GM21390 (cell line): ENCODE results near the gene CD302.
"Not testable (repeated sequence)": the region's sequence is repeated elsewhere in the genome, so short reads cannot be mapped to it uniquely, and the experiment has no call there.

Experiments used
- ATAC-seq: cut with Tn5 transposase; IDR thresholded peaks from one replicate; pipeline ENCODE4 v1.9.1; 2021; ENCODE audit not compliant: unreplicated experiment

CD302 gene

GRCh38 chr2:159755788-159756187, 42.2 kb downstream of the CD302 start:
- ATAC-seq, result no peak

DNA sequence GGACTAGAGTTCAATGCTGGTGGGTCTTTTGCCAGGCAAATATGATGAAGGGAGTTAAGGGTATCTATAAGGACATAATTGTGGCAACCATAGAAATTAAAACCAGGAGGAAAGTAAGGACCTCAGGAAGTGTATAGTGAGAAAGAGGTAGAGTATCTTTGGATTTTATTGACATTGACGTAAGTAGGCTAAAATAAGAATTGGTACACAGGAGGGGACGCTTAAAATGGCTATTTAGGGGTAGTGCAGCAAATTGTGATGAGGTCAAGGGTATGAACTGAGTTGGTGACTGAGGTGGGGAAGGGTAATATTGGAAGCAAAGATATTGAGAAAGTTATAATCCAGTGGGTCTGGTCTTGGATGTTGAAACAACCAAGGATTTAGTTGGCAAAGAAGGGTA, 43.0 kb downstream of the CD302 start:
- no peak for ATAC-seq

- ATAC-seq, result no peak
Observed at GRCh38 chr2:159753797-159754196, 44.2 kb downstream of the CD302 start.

- no peak for ATAC-seq
Observed at GRCh38 chr2:159750873-159751272, 47.1 kb downstream of the CD302 start.

GRCh38 chr2:159748089-159748488, 49.9 kb downstream of the CD302 start:
- ATAC-seq, result no peak

DNA sequence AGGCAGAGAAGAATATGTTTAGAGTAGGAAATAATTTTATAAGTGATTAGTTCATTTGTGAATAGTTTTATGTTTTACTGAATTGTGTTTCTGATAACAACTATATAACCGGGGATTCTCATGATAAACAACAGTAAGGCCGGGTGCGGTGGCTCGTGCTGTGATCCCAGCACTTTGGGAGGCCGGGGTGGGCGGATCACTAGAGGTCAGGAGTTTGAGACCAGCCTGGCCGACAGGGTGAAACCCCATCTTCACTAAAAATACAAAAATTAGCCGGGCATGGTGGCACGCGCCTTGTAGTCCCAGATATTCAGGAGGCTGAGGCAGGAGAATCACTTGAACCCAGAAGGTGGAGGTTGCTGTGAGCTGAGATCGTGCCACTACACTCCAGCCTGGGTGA, 52.8 kb downstream of the CD302 start:
- not testable (repeated sequence) for ATAC-seq

- ATAC-seq, result no peak
Observed at GRCh38 chr2:159744363-159744762, 53.6 kb downstream of the CD302 start.

DNA sequence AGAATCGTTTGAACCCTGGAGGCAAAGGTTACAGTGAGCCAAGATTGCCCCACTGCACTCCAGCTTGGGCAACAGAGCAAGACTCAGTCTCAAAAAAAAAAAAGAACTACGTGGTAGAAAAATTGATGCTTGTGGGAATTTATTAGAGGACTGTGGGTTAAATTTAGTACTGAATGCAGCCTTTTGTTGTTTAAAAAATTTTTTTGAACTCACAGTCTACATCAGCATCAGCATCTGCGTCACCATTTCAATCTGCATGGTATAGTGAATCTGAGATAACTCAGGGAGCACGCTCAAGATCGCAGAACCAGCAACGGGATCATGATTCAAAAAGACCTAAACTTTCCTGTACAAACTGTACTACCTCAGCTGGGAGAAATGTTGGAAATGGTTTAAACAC, 55.2 kb downstream of the CD302 start:
- no peak for ATAC-seq

DNA sequence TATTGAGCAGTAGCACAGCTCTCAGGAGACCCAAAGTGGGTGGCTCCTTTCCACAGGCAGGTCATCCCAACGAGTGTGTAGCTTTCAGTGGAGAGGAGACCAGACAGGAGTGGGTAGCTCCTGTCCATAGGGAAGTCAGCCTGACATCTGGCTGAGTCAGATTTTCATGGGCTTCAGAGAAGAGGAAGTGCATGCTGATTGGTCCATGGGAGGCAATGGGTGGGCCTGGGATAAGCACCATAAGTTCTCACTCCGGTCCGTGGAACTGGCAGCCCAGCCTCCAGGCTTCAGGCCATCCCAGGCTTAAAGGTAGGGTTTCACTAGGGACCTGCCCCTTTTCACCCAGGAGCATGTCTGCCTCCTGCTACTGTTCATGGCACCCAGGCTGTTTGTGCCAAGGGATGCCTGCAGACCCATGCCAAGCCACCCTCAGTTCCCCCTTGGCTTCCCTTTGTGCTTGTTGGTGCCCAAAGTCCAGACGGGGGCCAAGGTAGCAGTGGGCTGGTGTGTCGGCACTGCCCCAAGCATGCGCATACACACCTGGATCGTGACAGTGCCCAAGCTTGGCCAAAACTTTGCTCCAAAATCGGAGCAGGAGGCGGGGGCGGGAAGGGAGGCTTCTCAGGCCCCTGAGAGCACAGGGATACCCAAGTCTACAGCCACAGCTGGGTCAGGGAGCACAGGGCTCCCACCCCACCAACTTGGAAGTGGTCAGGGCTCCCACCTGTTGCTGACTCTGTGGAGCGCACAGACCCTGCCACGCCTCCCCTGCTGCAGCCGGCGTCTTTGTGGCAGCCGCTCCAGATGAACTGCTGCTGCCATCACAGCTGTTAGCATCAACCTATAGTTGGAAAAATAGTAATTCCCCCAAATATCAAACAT, 59.3 kb downstream of the CD302 start:
- ATAC-seq, result no peak

DNA sequence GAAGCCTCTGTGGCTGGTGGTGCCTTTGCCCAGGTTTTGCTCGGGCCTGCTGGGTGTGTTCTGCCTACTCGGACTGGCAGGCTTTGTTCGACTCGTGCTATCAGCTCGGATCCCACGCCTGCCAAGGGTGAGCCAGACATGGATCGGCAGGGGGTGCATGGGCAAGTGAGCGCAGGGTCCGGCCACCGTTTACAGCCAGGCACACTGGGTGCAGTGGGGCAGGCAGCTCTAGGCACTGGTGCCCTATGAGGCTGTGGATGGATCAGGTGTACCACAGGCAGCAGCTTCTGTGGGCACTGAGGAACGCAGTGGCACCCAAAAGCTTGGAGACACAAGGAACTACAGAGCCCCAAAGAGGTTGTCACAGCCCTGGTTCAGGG, 60.1 kb downstream of the CD302 start:
- no peak for ATAC-seq

DNA sequence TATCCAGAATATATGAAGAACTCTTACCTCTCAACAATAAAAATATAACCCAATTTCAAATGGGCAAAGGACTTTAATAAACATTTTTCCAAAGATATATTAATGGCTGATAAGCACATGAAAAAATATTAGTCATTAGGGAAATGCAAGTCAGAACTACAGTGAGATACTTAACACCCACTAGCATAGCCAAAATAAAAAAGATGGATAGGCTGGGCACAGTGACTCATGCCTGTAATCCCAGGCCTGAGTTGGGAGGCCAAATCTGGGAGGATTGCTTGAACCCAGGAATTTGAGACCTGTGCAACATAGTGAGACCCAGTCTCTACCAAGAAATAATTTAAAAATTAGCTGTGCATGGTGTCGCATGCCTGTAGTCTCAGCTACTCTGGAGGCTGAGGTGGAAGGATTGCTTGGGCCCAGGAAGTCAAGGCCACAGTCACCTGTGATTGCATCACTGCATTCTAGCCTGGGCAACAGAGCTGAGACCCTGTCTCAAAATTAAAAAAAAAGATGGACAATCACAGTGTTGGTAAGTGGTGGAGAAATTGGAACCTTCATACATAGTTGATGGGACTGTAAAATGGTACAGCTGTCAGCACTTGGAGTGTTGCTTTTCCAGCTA, 60.6 kb downstream of the CD302 start:
- ATAC-seq, result no peak

GRCh38 chr2:159736048-159736447, 62.0 kb downstream of the CD302 start:
- ATAC-seq, result no peak

GRCh38 chr2:159735648-159736047, 62.4 kb downstream of the CD302 start:
- ATAC-seq, result no peak

- no peak for ATAC-seq
Observed at GRCh38 chr2:159728629-159729028, 69.4 kb downstream of the CD302 start.

DNA sequence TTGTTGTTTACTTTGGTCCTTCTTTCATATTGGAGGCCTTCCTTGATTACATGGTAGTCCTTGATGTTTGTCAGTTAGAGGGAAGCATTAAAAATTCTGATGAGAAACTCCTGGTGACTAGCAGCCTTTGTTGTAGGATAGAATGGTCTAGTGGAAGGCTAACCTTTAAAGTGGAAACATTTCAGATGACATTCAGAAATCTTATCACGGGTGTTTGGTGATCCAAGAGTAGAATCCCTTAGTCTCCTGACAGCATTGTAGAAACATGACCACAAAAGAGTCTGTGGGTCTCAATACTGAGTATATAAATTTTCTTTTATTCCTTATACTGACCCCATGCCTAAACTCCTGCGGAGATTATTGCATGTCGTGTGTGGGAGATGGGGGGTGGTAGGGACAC, 72.3 kb downstream of the CD302 start:
- ATAC-seq, result no peak

DNA sequence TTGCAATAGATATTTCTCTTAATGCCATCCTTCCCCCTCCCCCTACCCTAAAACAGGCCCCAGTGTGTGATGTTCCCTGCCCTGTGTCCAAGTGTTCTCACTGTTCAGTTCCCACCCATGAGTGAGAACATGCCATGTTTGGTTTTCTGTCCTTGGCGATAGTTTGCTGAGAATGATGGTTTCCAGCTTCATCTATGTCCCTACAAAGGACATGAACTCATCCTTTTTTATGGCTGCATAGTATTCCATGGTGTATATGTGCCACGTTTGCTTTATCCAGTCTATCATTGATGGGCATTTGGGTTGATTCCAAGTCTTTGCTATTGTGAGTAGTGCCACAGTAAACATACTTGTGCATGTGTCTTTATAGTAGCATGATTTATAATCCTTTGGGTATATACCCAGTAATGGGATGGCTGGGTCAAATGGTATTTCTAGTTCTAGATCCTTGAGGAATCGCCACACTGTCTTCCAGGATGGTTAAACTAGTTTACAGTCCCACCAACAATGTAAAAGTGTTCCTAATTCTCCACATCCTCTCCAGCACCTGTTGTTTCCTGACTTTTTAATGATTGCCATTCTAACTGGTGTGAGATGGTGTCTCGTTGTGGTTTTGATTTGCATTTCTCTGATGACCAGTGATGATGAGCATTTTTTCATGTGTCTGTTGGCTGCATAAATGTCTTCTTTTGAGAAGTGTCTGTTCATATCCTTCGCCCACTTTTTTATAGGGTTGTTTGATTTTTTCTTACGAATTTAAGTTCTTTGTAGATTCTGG, 73.0 kb downstream of the CD302 start:
- ATAC-seq, result not testable (repeated sequence)

DNA sequence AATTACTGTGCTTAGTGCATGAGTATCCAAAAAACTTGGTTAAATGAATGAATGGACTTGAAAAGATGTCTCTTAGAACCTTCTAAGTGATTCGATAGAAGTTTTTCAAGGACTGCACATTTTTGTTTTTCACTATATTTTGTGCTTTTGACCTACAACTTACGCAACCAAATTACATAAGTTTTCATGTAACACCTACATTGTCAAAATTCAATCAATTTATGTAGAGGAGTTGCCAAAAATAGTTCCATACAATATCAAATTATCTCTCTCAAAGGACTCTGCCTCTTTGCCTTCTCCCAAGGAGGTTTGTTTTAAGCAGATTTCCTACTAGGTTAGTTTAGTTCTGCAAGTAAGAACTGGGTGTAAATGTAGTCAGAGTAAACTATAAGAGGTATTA, 75.4 kb downstream of the CD302 start:
- no peak for ATAC-seq

- no peak for ATAC-seq
Observed at GRCh38 chr2:159720676-159721075, 77.3 kb downstream of the CD302 start.
